ENCODE data around the gene TWIST1. TPM values are rescaled to one million over a fixed set of nuclear protein-coding genes. Genes with fewer than 3 reads are reported as not detected.

TWIST1 gene
- total RNA-seq, 2 experiments from 2014 or later: not detected

GRCh38 chr7:19105546-19105945, 11.9 kb downstream of the TWIST1 start:
- ChIA-PET POLR2A (no interaction called here), CTCF (no interaction called here)
- Histone ChIP-seq H3K36me3 (ENCODE audit: insufficient read depth, low read length) (no peaks in the 10 kb centered on the region), H3K27ac (ENCODE audit: low read depth in 1 of 2, low read length in 2 of 2) (no peak overlapping the region), H3K9me3 (ENCODE audit: control insufficient read depth in 1 of 2, insufficient read depth in 1 of 2, low read length in 2 of 2) (peaks cover 0 to 27% of the 10 kb centered on the region in 2 experiments), H3K4me1 (ENCODE audit: insufficient read depth, low read length) (peaks cover 4% of the 10 kb centered on the region), H3K27me3 (ENCODE audit: control insufficient read depth in 1 of 2, insufficient read depth in 2 of 2, low read length in 2 of 2) (peaks cover 49 to 67% of the 10 kb centered on the region in 2 experiments), H3K4me3 (ENCODE audit: low read length) (no peak overlapping the region)
- TF ChIP-seq, protein P1, sequence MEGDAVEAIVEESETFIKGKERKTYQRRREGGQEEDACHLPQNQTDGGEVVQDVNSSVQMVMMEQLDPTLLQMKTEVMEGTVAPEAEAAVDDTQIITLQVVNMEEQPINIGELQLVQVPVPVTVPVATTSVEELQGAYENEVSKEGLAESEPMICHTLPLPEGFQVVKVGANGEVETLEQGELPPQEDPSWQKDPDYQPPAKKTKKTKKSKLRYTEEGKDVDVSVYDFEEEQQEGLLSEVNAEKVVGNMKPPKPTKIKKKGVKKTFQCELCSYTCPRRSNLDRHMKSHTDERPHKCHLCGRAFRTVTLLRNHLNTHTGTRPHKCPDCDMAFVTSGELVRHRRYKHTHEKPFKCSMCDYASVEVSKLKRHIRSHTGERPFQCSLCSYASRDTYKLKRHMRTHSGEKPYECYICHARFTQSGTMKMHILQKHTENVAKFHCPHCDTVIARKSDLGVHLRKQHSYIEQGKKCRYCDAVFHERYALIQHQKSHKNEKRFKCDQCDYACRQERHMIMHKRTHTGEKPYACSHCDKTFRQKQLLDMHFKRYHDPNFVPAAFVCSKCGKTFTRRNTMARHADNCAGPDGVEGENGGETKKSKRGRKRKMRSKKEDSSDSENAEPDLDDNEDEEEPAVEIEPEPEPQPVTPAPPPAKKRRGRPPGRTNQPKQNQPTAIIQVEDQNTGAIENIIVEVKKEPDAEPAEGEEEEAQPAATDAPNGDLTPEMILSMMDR (IDR thresholded peaks at IDR 0.05): no peak
- Mint-ChIP-seq H3K27ac (no peak overlapping the region), H3K9me3 (no peaks in the 10 kb centered on the region), H3K4me1 (ENCODE audit: low read depth) (no peaks in the 10 kb centered on the region), H3K36me3 (ENCODE audit: low read depth) (no peaks in the 10 kb centered on the region), H3K27me3 (peaks cover 91% of the 10 kb centered on the region), H3K4me3 (no peak overlapping the region)
- intact Hi-C loops (cut with DNase I, micrococcal nuclease): no loop called here
- DNase-seq (no peak), ATAC-seq (ENCODE audit: poor library complexity) (no peak)

DNA sequence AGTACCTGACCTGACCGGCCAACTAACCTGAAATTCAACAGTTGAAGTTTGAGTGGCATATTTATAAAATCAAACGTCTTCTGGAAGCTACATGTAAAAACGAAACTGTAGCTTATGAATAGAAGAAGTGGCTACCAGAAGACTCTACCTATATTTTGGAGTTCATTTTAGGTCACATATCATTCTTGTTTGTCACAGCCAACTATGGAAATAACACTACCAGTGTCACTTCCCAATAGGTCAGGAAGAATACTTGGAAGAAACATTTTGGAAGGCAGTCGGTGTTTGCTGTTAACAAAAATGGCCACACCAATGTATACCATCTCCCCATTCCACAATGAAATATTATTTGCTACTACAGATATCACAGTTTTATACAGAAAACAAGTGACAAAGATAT, 12.6 kb downstream of the TWIST1 start:
- POLR2A ChIA-PET: no interaction called here
- Mint-ChIP-seq H3K4me3 (no peak overlapping the region), H3K4me1 (ENCODE audit: low read depth) (no peaks in the 10 kb centered on the region), H3K36me3 (ENCODE audit: low read depth) (no peaks in the 10 kb centered on the region), H3K27me3 (peaks cover 83% of the 10 kb centered on the region), H3K27ac (no peak overlapping the region), H3K9me3 (no peaks in the 10 kb centered on the region)
- Histone ChIP-seq H3K27ac (ENCODE audit: low read depth in 1 of 2, low read length in 2 of 2) (no peak overlapping the region), H3K9me3 (ENCODE audit: control insufficient read depth in 1 of 2, insufficient read depth in 1 of 2, low read length in 2 of 2) (peaks cover 0 to 27% of the 10 kb centered on the region in 2 experiments), H3K4me3 (ENCODE audit: low read length) (no peak overlapping the region), H3K4me1 (ENCODE audit: insufficient read depth, low read length) (peaks cover 4% of the 10 kb centered on the region), H3K27me3 (ENCODE audit: control insufficient read depth in 1 of 2, insufficient read depth in 2 of 2, low read length in 2 of 2) (peaks cover 43 to 60% of the 10 kb centered on the region in 2 experiments), H3K36me3 (ENCODE audit: insufficient read depth, low read length) (no peaks in the 10 kb centered on the region)
- DNase-seq (no peak), ATAC-seq (ENCODE audit: poor library complexity) (no peak)
- intact Hi-C loops (cut with DNase I, micrococcal nuclease): no loop called here
- CTCF ChIA-PET: no interaction called here
- TF ChIP-seq, protein P1 (IDR thresholded peaks at IDR 0.05): no peak

DNA sequence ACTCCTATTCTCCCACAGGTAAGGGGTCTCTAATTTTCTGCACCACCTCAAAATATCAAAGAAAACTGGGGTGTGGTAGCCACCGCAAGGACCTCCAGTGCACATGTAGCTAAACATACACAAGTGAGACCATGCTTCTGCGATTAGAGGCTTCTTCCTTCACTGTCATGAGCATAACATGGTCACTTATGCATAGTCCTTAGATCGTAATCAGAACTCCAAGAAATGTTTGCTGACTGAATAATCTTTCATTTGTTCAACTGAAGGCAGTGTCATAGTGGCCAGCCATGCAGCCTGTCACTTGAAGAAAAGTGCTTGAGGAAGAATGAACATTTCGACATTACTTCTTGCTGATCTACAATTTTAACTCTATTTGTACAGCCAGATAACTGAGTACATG, 14.6 kb downstream of the TWIST1 start:
- ChIA-PET POLR2A (no interaction called here), CTCF (no interaction called here)
- H3K4me3 ChIP-seq (ENCODE audit: low read length): no peak overlapping the region
- H3K36me3 ChIP-seq (ENCODE audit: insufficient read depth, low read length): no peaks in the 10 kb centered on the region
- no peak overlapping the region for H3K27ac ChIP-seq (ENCODE audit: low read depth in 1 of 2, low read length in 2 of 2)
- Mint-ChIP-seq H3K4me1 (ENCODE audit: low read depth) (no peaks in the 10 kb centered on the region), H3K36me3 (ENCODE audit: low read depth) (no peaks in the 10 kb centered on the region), H3K4me3 (no peak overlapping the region), H3K27ac (no peak overlapping the region), H3K27me3 (peaks cover 71% of the 10 kb centered on the region), H3K9me3 (no peaks in the 10 kb centered on the region)
- TF ChIP-seq, protein P1 (IDR thresholded peaks at IDR 0.05): no peak
- peaks cover 4% of the 10 kb centered on the region for H3K4me1 ChIP-seq (ENCODE audit: insufficient read depth, low read length)
- ATAC-seq (ENCODE audit: poor library complexity) (no peak), DNase-seq (no peak)
- peaks cover 0 to 21% of the 10 kb centered on the region in 2 experiments for H3K9me3 ChIP-seq (ENCODE audit: control insufficient read depth in 1 of 2, insufficient read depth in 1 of 2, low read length in 2 of 2)
- intact Hi-C loops (cut with DNase I, micrococcal nuclease): no loop called here
- peaks cover 26 to 41% of the 10 kb centered on the region in 2 experiments for H3K27me3 ChIP-seq (ENCODE audit: control insufficient read depth in 1 of 2, insufficient read depth in 2 of 2, low read length in 2 of 2)
